Breast epithelium (tissue), 4 donors: Measurements from ENCODE around the gene VWA2. TPM values are rescaled to one million over a fixed set of nuclear protein-coding genes. Genes with fewer than 3 reads are reported as not detected.

Source experiments
- DNase-seq, 2 donors: peaks; one replicate each; pipeline ENCODE4 v3.0.0-alpha.2; 2019; ENCODE audit warnings: low spot score in 2 of 2
- H3K27ac ChIP-seq, 2 donors: fragments of 200-600 bp; sonication (generic) in 1 of 2; one replicate each; pipeline ENCODE4 v1.5.1; 2016 to 2019; ENCODE audit warnings: mild to moderate bottlenecking in 1 of 2
- H3K27me3 ChIP-seq, 2 donors: fragments of 200-600 bp; sonication (generic) in 1 of 2; one replicate each; pipeline versions ENCODE4 v1.5.1 to v1.6.0; 2017 to 2019; ENCODE audit warnings: control low read depth in 1 of 2, mild to moderate bottlenecking in 1 of 2
- H3K36me3 ChIP-seq: fragments of 200-600 bp; one replicate; pipeline ENCODE4 v1.5.1; 2019
- H3K4me1 ChIP-seq, 2 donors: fragments of 200-600 bp; sonication (generic); one replicate each; pipeline ENCODE4 v1.5.1; 2016 to 2019; ENCODE audit warnings: control low read depth in 1 of 2
- H3K4me3 ChIP-seq, 3 donors: fragments of 200-600 bp; sonication (generic); 1 replicate in 2 of 3; 2 replicates in 1 of 3; pipeline ENCODE4 v1.5.1; 2016 to 2019; ENCODE audit warnings: mild to moderate bottlenecking in 3 of 3, moderate library complexity in 2 of 3
- H3K9me3 ChIP-seq, 2 donors: fragments of 200-600 bp; sonication (generic) in 1 of 2; one replicate each; pipeline ENCODE4 v1.5.1; 2016 to 2019; ENCODE audit warnings: control low read depth in 1 of 2
- POLR2A ChIP-seq: fragments of 450-650 bp; IDR thresholded peaks from one replicate; pipeline ENCODE4 v1.6.1; 2016; ENCODE audit warnings: antibody characterized with exemption, mild to moderate bottlenecking, moderate library complexity
- POLR2AphosphoS5 ChIP-seq, 3 donors: sonication (generic); formaldehyde crosslinking; IDR thresholded peaks; one replicate each; pipeline ENCODE4 v1.6.1; 2017; ENCODE audit warnings: antibody characterized with exemption in 3 of 3
- intact Hi-C: fragments of 100-400 bp; cut with DNase I; formaldehyde crosslinking; loops from one replicate; pipeline ENCODE4 v1.15.1; 2023; ENCODE audit warnings: low total_unique reads
- total RNA-seq, 3 donors: library from RNA; depleted of rRNA; stranded (reverse); fragments of >200 nt; gene quantifications; one replicate each; pipeline ENCODE4 v1.1.0, GENCODE V29; 2016
- TF ChIP-seq, protein P1 (sequence below), 3 donors: fragments of 450-650 bp; IDR thresholded peaks; one replicate each; pipeline ENCODE4 v1.5.1; 2016 to 2017; ENCODE audit warnings: antibody characterized with exemption in 3 of 3, mild to moderate bottlenecking in 3 of 3, moderate library complexity in 3 of 3

The VWA2 gene
- total RNA-seq, 3 donors from 2014 or later = 0.48 to 18.7 (median 8.0) TPM

DNA sequence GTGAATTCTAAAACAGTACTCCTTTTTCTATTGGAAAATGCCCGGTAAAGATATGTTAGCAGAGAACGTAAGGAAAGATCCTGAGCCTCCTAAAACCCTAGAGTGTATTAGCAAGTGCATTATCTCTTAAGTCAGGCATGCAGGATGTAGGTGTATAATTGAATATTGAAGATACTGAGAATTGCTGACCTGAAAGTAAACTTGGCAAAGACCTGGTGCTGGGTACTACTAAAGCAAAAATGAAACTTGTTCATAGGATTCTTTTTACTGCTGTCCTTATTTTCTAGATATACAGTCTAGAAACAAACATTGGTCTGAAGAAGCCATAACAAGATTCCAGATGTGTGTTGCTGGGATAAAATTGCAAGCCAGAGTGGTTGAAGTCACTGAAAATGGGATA lies 18.8 kb upstream of the VWA2 start:
- Histone ChIP-seq H3K9me3 (no peaks in the 10 kb centered on the region), H3K4me3 (no peak overlapping the region), H3K27ac (no peak overlapping the region), H3K4me1 (no peaks in the 10 kb centered on the region), H3K36me3 (no peaks in the 10 kb centered on the region), H3K27me3 (no peaks in the 10 kb centered on the region)
- no peak for TF ChIP-seq POLR2A
- TF ChIP-seq, protein P1, sequence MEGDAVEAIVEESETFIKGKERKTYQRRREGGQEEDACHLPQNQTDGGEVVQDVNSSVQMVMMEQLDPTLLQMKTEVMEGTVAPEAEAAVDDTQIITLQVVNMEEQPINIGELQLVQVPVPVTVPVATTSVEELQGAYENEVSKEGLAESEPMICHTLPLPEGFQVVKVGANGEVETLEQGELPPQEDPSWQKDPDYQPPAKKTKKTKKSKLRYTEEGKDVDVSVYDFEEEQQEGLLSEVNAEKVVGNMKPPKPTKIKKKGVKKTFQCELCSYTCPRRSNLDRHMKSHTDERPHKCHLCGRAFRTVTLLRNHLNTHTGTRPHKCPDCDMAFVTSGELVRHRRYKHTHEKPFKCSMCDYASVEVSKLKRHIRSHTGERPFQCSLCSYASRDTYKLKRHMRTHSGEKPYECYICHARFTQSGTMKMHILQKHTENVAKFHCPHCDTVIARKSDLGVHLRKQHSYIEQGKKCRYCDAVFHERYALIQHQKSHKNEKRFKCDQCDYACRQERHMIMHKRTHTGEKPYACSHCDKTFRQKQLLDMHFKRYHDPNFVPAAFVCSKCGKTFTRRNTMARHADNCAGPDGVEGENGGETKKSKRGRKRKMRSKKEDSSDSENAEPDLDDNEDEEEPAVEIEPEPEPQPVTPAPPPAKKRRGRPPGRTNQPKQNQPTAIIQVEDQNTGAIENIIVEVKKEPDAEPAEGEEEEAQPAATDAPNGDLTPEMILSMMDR (IDR thresholded peaks at IDR 0.05) = no peak
- no peak for TF ChIP-seq POLR2AphosphoS5 (IDR thresholded peaks at IDR 0.05)
- intact Hi-C loops = no loop called here
- DNase-seq = no peak

DNA sequence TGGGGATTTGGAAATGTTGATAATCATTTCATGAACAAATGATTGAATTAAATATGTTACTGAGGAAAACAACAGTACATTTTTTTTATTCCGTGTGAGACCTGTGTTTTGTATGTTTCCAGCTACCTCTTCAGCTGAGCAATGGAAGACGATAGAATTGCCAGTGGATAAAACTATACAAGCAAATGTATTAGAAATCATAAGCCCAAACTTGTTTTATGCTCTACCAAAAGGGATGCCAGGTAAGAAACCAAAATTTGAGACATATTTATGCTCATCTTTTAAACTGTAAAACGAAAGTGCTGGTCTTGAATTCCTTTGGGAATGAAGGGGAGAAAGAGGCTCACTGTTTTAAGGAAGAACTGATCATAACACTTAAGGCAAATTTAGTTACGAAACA lies 17.8 kb upstream of the VWA2 start:
- Histone ChIP-seq H3K36me3 (no peaks in the 10 kb centered on the region), H3K4me1 (no peaks in the 10 kb centered on the region), H3K4me3 (no peak overlapping the region), H3K9me3 (no peaks in the 10 kb centered on the region), H3K27me3 (no peaks in the 10 kb centered on the region), H3K27ac (no peak overlapping the region)
- intact Hi-C loops = no loop called here
- no peak for TF ChIP-seq POLR2AphosphoS5 (IDR thresholded peaks at IDR 0.05)
- TF ChIP-seq, protein P1 (IDR thresholded peaks at IDR 0.05) = no peak
- no peak for TF ChIP-seq POLR2A
- no peak for DNase-seq

DNA sequence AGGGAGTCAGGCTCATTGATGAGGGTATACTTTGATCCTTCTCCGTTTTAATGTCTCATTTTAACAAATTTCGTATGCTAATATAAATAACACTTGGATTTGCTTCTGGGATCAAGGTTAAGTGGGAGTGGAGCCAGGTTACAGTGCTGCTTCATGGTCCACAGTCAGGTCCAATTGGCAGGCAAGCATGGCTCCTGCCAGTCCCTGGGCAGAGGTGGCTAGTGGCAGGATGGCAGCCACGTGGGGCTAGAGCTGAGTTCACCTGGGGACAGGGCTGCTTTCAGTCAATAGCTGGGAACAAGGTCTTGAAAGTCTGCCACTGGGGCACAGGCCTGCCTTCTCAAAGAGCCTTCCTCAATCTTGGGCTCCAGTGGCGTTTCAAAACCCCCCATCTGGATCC lies 16.0 kb upstream of the VWA2 start:
- DNase-seq = no peak
- TF ChIP-seq POLR2AphosphoS5 (IDR thresholded peaks at IDR 0.05) (no peak), POLR2A (no peak)
- TF ChIP-seq, protein P1 (IDR thresholded peaks at IDR 0.05) = no peak
- Histone ChIP-seq H3K36me3 (no peaks in the 10 kb centered on the region), H3K4me3 (no peak overlapping the region), H3K4me1 (no peaks in the 10 kb centered on the region), H3K9me3 (no peaks in the 10 kb centered on the region), H3K27ac (no peak overlapping the region), H3K27me3 (no peaks in the 10 kb centered on the region)
- intact Hi-C loops = no loop called here

DNA sequence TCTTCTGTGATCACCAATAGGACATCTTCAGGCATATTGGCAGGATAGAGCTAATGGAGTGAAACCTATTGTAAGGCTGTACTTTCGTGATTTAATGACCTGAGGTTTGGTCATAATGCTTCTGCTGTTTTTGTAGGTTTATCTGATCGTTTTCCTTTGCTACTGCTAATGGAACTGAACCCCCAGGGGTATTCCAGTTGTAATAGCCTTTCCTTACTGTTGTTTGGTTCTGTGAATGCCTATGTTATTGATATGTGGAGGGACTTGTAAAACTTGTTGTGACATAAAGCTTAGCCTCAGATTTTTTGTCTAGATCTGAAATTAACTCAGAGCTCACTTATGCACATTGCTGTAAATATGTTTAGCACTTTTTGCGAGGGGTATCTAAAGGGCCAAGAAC lies 10.9 kb upstream of the VWA2 start:
- H3K27ac ChIP-seq = no peak overlapping the region
- intact Hi-C loops = no loop called here
- no peaks in the 10 kb centered on the region for H3K27me3 ChIP-seq

DNA sequence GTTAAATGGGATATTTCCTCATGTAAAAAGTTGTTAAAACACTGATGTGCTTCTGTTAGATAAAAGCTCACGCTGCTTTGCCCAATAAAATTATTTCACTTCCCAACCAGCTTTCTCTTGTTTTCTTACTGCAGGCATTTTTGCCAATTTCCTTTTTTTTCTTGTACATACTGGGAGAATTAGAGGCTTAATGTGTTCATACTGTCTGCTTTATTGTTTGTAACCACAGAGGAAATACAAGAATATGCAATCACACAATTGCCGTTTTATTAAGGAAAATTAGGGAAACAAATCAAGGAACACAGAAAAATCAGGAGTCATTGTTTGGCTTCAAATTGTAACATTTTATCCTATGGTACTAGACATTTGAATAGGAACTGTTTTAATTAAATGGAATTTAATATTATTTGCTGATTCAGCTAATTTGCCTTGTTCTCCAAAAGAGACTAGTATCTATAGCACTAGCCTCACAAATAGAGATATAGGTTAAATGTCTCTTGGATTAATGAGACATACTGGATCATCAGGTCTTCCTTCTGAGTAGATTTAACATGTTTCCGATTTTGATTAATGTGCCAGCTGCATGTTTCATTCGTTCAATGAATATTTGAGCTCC lies 6.4 kb upstream of the VWA2 start:
- intact Hi-C loops = no loop called here
- H3K27me3 ChIP-seq = no peaks in the 10 kb centered on the region
- H3K4me1 ChIP-seq = no peaks in the 10 kb centered on the region
- TF ChIP-seq POLR2AphosphoS5 (IDR thresholded peaks at IDR 0.05) = no peak
- TF ChIP-seq, protein P1 (IDR thresholded peaks at IDR 0.05) = no peak
- no peak for TF ChIP-seq POLR2A
- DNase-seq = no peak
- H3K27ac ChIP-seq = no peak overlapping the region
- no peak overlapping the region for H3K4me3 ChIP-seq
- no peaks in the 10 kb centered on the region for H3K9me3 ChIP-seq
- no peaks in the 10 kb centered on the region for H3K36me3 ChIP-seq

More for the DNA sequence above, 10.9 kb upstream of the VWA2 start:
- no peak overlapping the region for H3K4me3 ChIP-seq
- no peak for DNase-seq
- TF ChIP-seq POLR2AphosphoS5 (IDR thresholded peaks at IDR 0.05) = no peak
- TF ChIP-seq POLR2A = no peak
- TF ChIP-seq, protein P1 (IDR thresholded peaks at IDR 0.05) = no peak
- H3K9me3 ChIP-seq = no peaks in the 10 kb centered on the region
- no peaks in the 10 kb centered on the region for H3K36me3 ChIP-seq
- no peaks in the 10 kb centered on the region for H3K4me1 ChIP-seq
